Neural cell (in vitro differentiated cells): ENCODE data around the gene KCTD21.

Experiments used
- CTCF ChIP-seq: fragments of 450-650 bp; IDR thresholded peaks from 2 replicates; pipeline ENCODE4 v1.5.1; 2014; ENCODE audit warnings: antibody characterized with exemption, mild to moderate bottlenecking, moderate library complexity; ENCODE audit not compliant: poor library complexity, severe bottlenecking
- EP300 ChIP-seq: fragments of 450-650 bp; conservative IDR thresholded peaks from 2 replicates; pipeline ENCODE4 v1.6.1; 2014; ENCODE audit warnings: antibody characterized with exemption, mild to moderate bottlenecking, moderate library complexity; ENCODE audit not compliant: poor library complexity, severe bottlenecking
- EZH2 ChIP-seq: fragments of 200-600, 300-800 bp; shearing (Covaris generic), sonication (generic); IDR thresholded peaks from 2 replicates; pipeline ENCODE4 v1.6.1; 2014; ENCODE audit warnings: antibody characterized with exemption, low read length, borderline replicate concordance, mild to moderate bottlenecking; ENCODE audit not compliant: insufficient read depth, poor library complexity, severe bottlenecking
- MXI1 ChIP-seq: fragments of 450-650 bp; conservative IDR thresholded peaks from 2 replicates; pipeline ENCODE4 v1.6.1; 2014; ENCODE audit warnings: antibody characterized with exemption, mild to moderate bottlenecking; ENCODE audit not compliant: poor library complexity, severe bottlenecking
- POLR2AphosphoS5 ChIP-seq: IDR thresholded peaks from 2 replicates; pipeline ENCODE4 v1.6.1; 2012
- RAD21 ChIP-seq: fragments of 450-650 bp; conservative IDR thresholded peaks from 2 replicates; pipeline ENCODE4 v1.6.1; 2014; ENCODE audit warnings: antibody characterized with exemption, mild to moderate bottlenecking, moderate library complexity
- REST ChIP-seq: IDR thresholded peaks from 2 replicates; pipeline ENCODE4 v1.6.1; 2012; ENCODE audit warnings: borderline replicate concordance
- SMC3 ChIP-seq: fragments of 450-650 bp; conservative IDR thresholded peaks from 2 replicates; pipeline ENCODE4 v1.6.1; 2014; ENCODE audit warnings: antibody characterized with exemption, mild to moderate bottlenecking, moderate library complexity; ENCODE audit not compliant: poor library complexity
- TAF1 ChIP-seq: IDR thresholded peaks from 2 replicates; pipeline ENCODE4 v1.6.1; 2012; ENCODE audit warnings: low read depth

- TF ChIP-seq EP300 (no peak), CTCF (peak; percentile 74), REST (no peak), TAF1 (no peak), RAD21 (peak; percentile 80), POLR2AphosphoS5 (no peak), EZH2 (no peak), MXI1 (no peak), SMC3 (peak; percentile 89)
Observed at GRCh38 chr11:78228467-78228866, 40.0 kb upstream of the KCTD21 start.
